ENCODE data around the gene CENPC. TPM values are rescaled to one million over a fixed set of nuclear protein-coding genes. Genes with fewer than 3 reads are reported as not detected.
"Not testable (repeated sequence)": the region's sequence is repeated elsewhere in the genome, so short reads cannot be mapped to it uniquely, and the experiment has no call there.

CENPC gene, protein sequence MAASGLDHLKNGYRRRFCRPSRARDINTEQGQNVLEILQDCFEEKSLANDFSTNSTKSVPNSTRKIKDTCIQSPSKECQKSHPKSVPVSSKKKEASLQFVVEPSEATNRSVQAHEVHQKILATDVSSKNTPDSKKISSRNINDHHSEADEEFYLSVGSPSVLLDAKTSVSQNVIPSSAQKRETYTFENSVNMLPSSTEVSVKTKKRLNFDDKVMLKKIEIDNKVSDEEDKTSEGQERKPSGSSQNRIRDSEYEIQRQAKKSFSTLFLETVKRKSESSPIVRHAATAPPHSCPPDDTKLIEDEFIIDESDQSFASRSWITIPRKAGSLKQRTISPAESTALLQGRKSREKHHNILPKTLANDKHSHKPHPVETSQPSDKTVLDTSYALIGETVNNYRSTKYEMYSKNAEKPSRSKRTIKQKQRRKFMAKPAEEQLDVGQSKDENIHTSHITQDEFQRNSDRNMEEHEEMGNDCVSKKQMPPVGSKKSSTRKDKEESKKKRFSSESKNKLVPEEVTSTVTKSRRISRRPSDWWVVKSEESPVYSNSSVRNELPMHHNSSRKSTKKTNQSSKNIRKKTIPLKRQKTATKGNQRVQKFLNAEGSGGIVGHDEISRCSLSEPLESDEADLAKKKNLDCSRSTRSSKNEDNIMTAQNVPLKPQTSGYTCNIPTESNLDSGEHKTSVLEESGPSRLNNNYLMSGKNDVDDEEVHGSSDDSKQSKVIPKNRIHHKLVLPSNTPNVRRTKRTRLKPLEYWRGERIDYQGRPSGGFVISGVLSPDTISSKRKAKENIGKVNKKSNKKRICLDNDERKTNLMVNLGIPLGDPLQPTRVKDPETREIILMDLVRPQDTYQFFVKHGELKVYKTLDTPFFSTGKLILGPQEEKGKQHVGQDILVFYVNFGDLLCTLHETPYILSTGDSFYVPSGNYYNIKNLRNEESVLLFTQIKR
- total RNA-seq = 18.2 and 19.7 TPM in 2 replicates

DNA sequence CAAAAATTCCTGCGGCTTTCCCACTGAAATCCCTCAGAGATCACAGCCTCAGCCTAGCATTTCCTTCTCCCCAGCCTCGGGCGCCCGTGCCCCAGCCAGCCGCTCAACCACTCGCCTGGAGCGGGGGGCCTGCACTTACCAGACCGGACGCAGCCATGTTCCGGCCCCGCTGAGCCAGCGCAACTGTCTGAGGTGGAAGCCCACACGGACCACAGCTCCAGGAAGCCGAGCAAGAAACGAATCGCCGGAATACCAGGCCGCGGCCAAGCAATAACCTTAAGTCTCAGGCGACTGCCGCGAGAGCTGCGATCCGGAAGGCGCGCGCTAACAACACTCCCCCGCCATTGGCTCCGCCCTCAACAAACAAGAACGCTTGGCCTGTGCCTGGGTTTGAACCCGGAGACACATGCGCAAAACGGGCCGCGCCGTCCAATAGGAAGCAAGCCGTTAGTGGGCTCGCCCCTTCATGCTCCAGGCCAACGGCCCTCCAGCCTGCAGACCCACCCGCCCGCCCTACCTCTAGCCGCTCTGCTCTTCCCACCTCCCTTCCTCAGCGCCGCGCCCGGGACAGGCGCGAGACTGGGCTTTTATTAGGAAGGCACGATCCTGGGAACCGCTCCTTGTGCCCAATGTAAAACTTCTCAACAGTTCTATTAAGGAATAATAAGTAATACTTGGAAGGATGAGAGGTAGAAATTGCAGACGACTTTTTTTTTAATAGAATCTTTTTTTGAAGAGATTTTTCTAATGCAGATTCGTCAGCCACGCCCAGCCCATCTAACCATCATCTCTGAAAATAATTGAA lies at the start of gene CENPC:
Gene CENPC, minus strand, starts transcription at position 305 of the 805 bp plus-strand sequence. Its CDS starts 148 bp downstream, at position 157.
- peak; percentile 99 for DNase-seq

DNA sequence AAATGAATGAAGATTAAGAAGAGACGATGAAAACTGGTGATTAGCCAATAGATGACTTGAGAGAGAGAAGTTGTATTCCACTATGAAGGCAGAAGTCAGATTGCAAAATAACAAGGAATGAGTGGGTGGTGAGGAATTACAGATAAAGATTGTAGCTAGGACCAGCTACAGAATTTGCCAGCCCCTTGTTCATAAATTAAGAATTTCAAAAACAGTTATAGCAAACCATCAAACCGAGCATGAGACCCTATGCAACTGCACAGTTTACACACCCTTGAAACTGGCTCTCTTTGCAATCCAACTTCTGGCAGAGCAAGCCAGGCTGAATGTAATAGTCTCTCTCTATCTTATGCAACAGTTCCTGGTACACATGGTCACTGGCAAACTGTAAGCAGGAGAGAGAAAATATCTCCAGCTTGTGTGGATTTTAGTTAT lies 48.5 kb upstream of the CENPC start:
- DNase-seq = no peak

DNA sequence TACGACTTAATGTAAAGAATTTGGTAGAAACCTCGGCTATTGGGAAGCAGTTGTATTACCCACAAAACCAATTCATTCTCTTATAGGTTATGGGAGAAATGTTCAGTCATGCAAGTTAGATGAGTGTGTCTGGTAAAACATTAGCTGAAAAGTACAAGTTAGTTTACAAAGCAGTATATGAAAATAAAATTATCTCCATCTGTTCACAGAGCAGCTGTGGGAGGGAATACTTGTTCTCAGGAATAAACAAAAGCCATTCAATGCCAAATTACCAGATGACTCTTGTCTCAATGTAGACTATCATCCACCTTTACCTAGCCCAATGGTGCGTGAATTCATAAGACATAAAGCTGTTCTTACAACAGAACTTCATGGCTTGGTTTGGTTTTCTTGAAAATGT lies 41.9 kb upstream of the CENPC start:
- no peak for DNase-seq

DNA sequence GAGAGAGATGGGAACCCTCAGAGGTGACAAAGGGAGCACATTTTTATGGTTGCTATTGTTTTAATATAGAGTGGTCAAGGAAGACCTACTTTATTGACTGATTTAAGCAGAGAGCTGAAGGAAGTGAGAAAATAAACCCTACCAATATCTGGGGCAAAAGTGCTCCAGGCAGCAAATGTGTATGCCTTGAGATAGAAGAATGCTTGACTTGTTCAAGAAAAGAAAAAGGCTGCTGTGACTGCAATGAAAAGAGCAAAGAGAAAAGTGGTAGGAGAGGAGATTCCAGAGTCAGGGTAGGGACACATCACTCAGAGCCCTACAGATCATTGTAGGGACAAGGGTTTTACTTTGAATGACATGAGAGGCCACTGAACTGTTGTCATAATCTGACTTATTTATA lies 39.2 kb upstream of the CENPC start:
- no peak for DNase-seq

DNA sequence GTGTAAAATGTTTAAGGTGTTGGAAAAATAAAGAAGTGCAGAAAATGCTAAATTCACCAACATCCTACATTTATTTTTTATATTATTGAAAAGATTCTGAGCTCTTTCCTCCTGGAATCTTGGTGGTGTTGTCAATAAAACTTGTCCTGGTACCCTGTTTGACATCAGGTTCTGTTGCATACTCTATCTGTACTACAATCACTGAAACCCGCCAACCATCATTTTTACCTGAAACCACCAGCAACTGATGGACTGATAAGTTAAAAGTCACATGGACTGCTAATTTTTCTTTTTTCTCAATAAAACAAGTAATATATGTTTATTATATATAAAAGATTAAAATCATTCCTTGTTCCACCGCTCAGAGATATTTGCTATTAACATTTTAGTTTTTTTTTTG lies 36.6 kb upstream of the CENPC start:
- DNase-seq = no peak

DNA sequence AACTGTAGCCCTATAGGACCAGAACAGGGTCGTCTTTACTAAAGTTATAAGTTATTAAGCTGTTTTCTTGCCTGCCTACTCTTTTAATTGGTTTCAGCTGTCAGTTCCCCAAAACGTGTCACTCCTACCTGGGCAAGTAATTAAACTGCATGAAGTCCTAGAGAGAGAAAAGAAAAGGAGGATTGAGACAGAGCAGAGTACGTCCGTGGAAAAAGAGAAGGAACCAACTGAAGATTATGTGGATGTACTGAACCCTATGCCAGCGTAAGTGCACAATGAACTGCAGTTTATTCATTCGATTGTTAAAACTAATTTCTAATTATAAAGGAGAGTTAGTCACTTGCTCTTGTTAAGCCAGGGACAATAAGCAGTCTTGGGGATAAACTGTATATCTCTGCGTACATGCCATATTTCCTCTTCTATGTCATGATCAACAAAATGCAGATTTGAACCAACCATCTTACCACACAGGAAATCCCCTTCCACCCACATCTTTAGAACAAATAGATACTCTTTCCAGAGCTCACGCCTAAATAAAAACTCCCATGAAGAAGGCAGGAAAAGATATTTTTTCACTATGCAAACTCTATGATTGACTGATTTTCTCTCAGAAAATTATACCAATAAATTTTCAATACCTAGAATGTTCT lies 36.0 kb upstream of the CENPC start:
- DNase-seq = no peak

DNA sequence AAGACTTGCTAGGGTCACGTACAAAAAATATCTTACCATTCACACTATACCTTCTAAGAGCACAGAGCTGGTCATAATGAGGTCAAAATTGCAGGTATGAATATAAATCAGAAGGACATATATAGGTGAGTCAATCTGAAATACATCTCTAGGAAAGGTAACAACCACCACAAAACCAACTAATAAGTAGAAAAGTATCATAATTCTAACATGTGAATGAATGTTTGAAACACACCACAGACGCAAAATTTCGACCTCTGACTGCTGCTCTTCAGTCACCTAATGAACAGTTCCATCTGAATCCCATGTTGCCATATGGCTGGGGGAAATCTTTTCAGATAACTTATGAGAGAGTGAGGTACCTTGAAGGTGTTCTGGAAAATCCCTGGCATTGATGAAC lies 35.3 kb upstream of the CENPC start:
- no peak for DNase-seq

DNA sequence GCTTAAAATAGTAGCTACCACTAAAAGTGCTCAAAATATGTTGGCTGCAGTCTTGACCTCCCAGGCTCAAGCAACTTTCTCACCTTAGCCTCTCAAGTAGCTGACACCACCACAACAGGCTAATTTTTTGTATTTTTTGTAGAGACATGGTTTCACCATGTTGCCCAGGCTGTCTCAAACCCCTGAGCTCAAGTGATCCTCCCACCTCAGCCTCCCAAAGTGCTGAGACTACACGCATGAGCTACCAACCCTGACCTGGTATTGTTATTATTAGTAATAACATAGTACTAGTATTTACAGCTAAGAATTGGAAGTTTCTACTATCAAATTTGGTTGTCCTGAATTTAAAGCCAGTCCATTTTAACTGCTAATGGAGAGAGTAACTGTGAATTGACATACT lies 31.2 kb upstream of the CENPC start:
- no peak for DNase-seq

DNA sequence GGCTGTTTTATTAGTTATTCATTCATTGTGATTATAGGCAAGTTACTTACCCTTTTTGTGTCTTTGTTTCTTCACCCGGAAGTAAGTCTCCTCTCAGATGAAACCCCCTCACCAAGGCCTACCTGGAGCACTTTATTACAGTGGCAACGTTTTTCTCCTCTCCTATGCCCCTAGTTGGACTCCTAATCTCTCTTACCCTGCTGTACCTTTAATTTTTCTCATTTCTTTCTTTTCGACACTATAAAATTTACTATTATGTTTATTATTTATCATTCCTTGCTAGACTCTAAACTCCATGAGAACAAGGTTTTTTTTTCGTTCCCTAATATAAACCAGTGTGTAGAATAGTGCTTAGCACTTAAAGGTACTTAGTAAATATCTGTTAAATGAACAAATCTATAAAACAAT lies 30.8 kb upstream of the CENPC start:
- no peak for DNase-seq

DNA sequence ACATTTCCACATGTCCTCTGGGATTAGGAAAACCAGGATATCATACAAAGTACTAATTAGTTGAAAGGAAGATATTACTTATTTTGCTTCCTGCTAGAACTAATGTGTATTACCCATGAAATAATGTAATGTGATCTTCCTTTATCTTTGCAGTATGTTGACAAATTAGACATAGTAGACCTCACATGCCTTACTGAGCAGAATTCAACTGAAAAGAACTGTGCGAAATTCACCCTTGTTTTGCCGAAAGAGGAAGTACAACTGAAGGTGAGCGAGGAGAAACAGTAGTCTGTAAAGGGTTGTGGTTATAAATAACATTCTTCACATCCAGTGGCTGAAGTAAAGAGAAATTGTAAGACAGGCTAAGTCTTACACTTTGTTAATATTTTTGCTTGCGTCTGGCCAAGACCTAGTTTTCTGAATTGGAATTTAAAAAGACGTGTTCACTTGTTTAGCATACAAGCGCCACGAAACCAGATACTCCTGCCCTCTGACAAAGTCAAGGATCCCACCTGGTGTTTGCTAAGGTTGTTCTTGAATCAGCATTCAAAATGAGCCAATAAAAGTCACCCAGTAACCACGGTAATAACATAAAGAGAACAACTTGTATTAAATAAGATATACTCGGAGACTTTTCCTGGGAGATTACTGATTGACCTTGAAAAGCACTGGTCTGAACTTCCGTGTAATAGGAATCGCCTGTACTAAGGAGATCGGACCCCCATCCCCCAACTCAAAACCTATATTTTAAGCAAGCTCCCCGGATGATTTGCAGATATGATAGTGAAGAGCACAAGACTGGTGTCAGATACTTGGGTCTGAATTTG lies 30.1 kb upstream of the CENPC start:
- no peak for DNase-seq

DNA sequence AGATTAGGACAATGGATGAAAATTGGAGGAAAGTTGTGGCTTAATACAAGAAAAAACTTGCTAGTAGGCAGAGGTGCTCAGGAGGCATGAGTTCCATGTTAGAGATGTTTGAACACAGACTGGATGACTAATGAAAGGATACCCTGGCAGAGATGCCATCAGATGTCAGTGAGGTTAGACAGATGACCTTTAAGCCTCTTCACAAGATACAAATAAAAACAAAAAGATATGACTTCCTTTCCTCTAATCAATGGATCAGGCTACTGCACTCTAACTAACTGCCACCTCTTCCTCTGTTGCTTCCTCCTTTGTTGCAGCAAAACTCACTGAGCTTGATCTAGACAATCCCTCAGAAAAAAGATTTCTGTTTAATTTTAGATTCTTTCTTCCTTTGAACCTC lies 27.9 kb upstream of the CENPC start:
- DNase-seq = no peak

DNA sequence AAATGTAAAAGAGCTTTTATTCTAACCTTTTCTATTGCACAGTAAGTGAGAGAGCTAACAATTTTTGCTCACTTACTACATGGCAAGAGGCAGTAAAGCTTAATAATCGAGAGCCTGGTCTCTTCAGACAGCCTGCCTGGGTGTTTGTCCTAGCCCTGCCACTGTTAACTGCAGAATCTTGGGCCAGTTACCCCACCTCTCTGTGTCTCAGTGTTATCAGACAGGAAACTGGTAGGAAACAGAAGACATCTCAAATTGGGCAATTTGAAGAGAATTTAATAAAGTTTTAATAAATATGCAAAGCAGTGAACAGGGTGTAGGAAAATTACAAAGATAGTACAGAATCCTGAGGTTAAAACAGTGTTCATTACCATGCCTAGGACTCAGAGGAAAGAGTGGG lies 26.7 kb upstream of the CENPC start:
- DNase-seq = no peak

DNA sequence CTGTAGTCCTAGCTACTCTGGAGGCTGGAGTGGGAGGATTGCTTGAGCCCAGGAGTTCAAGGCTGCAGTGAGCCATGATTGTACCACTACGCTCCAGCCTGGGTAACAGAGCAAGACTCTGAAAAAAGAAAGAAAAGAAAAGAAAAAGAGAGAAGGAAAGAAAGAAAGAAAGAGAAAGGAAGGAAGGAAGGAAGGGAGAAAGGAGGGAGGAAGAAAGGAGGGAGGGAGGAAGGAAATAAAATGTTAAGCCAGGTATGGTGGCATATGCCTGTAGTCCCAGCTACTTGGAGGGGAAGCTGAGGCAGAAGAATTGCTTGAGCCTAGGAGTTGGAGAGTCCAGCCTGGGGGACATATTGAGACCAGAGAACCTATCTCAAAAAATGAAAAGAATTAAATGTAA lies 25.2 kb upstream of the CENPC start:
- no peak for DNase-seq

DNA sequence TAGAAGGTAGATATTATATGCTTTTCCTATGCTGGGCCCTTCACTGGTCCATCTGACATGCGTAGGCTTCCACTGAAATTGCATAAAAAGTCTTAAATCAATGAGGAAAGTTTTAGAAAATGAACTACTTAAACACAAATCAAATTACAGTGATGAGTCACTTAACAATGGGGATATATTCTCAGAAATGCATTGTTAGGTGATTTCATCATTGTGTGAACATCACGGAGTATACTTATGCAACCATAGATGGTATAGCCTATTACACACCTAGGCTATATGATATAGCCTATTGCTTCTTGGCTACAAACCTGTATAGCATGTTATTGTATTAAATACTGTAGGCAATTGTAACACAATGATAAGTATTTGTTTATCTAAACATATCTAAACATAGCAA lies 23.5 kb upstream of the CENPC start:
- DNase-seq = no peak

DNA sequence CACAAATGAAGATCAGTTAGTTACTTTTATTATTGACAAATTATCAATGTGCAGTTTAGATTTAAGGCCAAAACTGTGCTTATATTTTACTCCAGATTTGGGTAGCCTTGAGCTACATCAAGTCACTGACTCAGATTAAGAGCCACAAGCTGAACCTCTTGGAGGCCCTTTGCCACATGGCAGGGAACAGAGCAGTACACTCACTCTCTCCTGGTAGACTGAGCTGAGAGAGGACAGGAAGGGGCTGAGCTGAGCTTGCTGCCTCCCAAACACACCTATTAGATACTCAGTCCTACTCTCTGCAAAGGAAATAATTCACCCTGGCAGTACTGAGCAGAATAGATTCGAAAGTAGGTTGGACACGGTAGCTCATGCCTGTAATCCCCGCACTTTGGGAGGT lies 21.0 kb upstream of the CENPC start:
- DNase-seq = no peak

DNA sequence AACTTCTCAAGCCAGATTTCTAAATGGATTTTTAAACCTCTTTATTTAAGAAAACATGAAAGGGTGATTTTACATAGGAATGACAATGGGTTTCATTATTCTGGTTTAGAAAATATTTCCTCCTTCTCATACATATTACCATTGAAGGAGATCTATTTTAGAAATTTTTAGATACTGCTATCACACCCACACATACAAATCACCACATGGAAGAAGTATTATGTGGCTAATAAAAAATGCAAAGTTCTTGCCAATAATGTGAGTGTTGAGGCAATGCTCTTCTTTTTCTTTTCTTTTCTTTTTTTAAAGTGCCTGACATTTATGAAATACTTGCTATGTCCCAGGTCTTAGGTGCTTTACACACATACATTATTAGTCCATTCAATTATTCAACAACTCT lies 20.0 kb upstream of the CENPC start:
- no peak for DNase-seq

DNA sequence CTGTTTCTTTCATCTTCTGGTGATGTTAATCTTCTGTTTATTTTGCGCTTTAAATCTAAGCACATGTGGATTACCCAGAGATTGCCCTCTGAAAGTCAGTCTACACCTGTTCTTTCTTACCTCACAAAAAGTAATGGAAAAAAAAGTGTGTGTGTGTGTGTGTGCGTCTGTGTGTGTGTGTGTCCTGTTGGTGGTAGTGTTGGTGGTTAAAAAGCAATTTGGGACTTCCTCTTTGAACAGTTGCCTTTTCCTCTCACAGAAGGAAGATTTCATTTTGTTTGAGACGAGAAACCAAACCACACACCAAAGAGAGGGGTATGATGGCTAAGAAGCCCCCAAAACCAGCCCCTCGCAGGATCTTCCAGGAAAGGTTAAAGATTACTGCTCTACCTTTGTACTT lies 13.2 kb upstream of the CENPC start, which contains the start of gene STAP1:
Gene STAP1, plus strand, starts transcription at position 235 of the 400 bp plus-strand sequence. Its CDS starts 83 bp downstream, at position 318.
- no peak for DNase-seq

DNA sequence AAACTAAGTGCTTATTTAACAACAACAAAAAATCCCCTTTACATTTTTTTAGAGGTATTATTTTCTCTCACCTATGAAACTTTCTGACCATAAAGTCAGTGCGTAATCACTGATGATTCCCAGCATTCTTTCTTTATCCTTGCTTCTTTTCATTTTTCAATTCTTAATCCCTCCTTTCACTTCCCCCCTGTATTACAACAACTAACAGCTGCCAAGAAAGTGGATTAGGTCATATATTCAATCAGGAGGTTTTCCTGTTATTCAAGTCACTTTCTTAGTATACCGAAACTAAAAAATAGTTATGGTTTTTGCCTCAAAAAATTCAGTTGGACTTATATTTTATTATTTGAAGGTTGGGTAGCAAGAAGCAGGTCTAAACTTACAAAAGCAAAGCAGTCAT lies 11.1 kb upstream of the CENPC start:
- peak; percentile 47 for DNase-seq

DNA sequence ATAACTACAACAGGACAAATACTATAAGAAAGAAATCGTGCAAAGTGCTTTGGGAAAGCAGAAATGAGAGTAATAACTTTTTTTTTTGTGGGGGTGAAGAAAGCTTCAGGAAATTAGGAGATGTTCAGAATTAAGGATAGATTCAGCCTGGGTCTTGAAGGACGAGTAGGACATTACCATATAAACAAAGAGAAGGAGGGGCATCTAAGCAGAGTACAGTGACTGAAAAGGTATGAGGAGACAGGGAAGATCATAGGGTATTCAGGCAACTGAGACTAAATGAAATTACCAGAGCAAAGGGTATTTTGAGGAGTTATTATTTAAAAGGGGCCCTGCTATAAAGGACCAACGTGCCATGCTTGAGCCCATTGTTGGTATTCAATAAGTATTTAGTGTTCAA lies 10.1 kb upstream of the CENPC start:
- no peak for DNase-seq

DNA sequence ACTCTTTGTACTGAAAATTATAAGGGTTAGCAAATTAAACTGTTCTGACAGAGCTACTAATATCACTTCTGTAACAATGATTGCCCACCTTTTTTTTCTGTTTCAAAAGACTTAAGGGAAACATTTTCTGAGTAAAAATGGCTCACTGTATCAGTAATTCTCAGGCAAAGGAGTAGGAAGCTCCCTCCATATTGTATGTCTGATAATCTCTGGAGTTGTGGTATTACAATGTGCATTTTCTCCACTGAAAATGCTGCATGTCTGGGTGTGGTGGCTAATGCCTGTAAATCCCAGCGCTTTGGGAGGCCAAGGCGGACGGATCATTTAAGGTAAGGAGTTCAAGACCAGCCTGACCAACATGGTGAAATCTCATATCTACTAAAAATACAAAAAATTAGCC lies 8.8 kb upstream of the CENPC start:
- no peak for DNase-seq

DNA sequence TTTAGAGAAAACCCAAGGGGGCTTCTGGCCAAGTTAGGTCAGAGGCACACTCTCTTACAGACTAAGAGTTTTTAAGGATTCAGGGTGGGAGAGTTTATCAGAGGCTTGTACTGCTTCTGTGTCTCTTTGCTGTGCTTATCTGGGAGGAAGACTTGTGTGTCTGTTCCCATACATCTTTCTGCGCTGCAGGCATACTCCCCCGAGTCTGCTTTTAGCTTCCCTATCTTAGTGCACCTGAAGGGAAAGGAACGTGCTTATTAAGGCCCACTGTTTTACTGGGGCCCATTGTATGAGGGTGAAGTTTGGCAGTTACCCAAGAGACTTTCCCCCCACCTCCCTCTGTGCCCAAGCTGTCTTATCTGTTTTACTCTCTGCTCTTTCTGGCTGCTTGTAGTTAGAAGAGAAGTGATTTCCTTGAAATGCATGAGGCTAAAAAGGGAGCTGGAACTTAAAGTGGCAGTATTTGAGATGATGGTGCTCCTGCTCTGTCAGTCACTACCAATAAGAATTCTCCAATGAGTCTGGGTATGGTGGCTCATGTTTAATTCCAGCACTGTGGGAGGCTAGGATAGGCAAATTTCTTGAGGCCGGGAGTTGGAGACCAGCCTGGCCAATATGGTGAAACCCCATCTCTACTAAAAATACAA lies 7.0 kb upstream of the CENPC start:
- DNase-seq = not testable (repeated sequence)
